Stomach (tissue), 9 donors: Measurements from ENCODE around the gene SCML1. TPM values are rescaled to one million over a fixed set of nuclear protein-coding genes. Genes with fewer than 3 reads are reported as not detected.

Experiments
- DNase-seq, 2 donors: peaks; one replicate each; pipeline versions ENCODE4 v3.0.0 to v3.0.0-alpha.2; 2013 to 2019
- H3K27ac ChIP-seq, 5 donors: fragments of 200-600 bp in 4 of 5; sonication (generic) in 4 of 5; one replicate each; pipeline ENCODE4 v1.5.1; 2013 to 2019; ENCODE audit warnings: mild to moderate bottlenecking in 1 of 5, moderate library complexity in 1 of 5
- H3K27me3 ChIP-seq, 3 donors: fragments of 200-600 bp; sonication (generic); one replicate each; pipeline ENCODE4 v1.5.1; 2017 to 2019; ENCODE audit warnings: mixed run types in 1 of 3
- H3K36me3 ChIP-seq, 4 donors: fragments of 200-600 bp; sonication (generic); 1 replicate in 3 of 4; 2 replicates in 1 of 4; pipeline ENCODE4 v1.5.1; 2016 to 2019
- H3K4me1 ChIP-seq, 4 donors: fragments of 200-600 bp; sonication (generic); one replicate each; pipeline ENCODE4 v1.5.1; 2016 to 2019
- H3K4me3 ChIP-seq, 4 donors: fragments of 200-600 bp; sonication (generic) in 3 of 4; one replicate each; pipeline ENCODE4 v1.5.1; 2016 to 2019; ENCODE audit warnings: mild to moderate bottlenecking in 1 of 4
- H3K9me3 ChIP-seq, 4 donors: fragments of 200-600 bp; sonication (generic); one replicate each; pipeline ENCODE4 v1.5.1; 2016 to 2019
- EP300 ChIP-seq: sonication (generic); formaldehyde crosslinking; IDR thresholded peaks from one replicate; pipeline ENCODE4 v1.6.1; 2017; ENCODE audit warnings: antibody characterized with exemption
- POLR2A ChIP-seq, 4 donors: fragments of 450-650 bp; IDR thresholded peaks; one replicate each; pipeline ENCODE4 v1.6.1; 2016; ENCODE audit warnings: antibody characterized with exemption in 4 of 4, control low read depth in 2 of 4, mild to moderate bottlenecking in 1 of 4, moderate library complexity in 1 of 4
- POLR2AphosphoS5 ChIP-seq, 3 donors: sonication (generic); formaldehyde crosslinking; IDR thresholded peaks; one replicate each; pipeline ENCODE4 v1.6.1; 2016; ENCODE audit warnings: antibody characterized with exemption in 3 of 3
- WGBS, 5 donors: extraction: QIAGEN DNeasy Blood & Tissue Kit in 3 of 5; methylation state at CpG; one replicate each; pipeline versions ENCODE4 v1.1.5 to v1.1.7; 2013 to 2018; 5-methylcytosine and 5-hydroxymethylcytosine counted together
- intact Hi-C: fragments of 100-400 bp; cut with DNase I; formaldehyde crosslinking; loops from one replicate; pipeline ENCODE4 v1.15.1; 2023; ENCODE audit warnings: low total_unique reads
- polyA plus RNA-seq, 3 donors: library from polyadenylated mRNA; stranded (reverse); fragments of 200-250 nt; gene quantifications; one replicate each; pipeline ENCODE4 v1.2.3, GENCODE V29; 2013
- total RNA-seq, 5 donors: library from RNA; depleted of rRNA; stranded (reverse); fragments of >200 nt; gene quantifications; one replicate each; pipeline versions ENCODE4 v1.1.0 to v1.2.3, GENCODE V29; 2014 to 2016
- TF ChIP-seq, protein P1 (sequence below), 7 experiments: fragments of 450-650 bp in 4 of 7; fragments of 200-600 bp in 3 of 7; sonication (generic) in 3 of 7; IDR thresholded peaks; one replicate each; pipeline ENCODE4 v1.5.1; 2016 to 2019; ENCODE audit warnings: antibody characterized with exemption in 7 of 7, control low read depth in 2 of 7, mild to moderate bottlenecking in 1 of 7
- donor health status: healthy with polysubstance abuse.
- donor health status: Bipolar disorder and iron deficiency.
- donor health status: healthy.

SCML1 gene
- total and polyA plus RNA-seq, 8 donors = 0.45 to 28.1 (median 12.3) TPM

- Histone ChIP-seq H3K27me3 (peaks cover 0 to 11% (median 0%) of the 10 kb centered on the region in 3 donors), H3K36me3 (no peaks in the 10 kb centered on the region), H3K4me3 (no peak overlapping the region), H3K27ac (no peak overlapping the region), H3K4me1 (peaks cover 0 to 10% (median 7%) of the 10 kb centered on the region in 4 donors), H3K9me3 (no peaks in the 10 kb centered on the region)
- intact Hi-C loops = no loop called here
- TF ChIP-seq POLR2A (IDR thresholded peaks at IDR 0.05) = no peak
- DNase-seq = no peak
- 64 to 75% (median 69%) methylated on average over 5 to 8 of the region's 8 CpGs for WGBS, 5 donors
Measured at GRCh38 chrX:17788956-17789562, 51.8 kb downstream of the SCML1 start.

GRCh38 chrX:17792826-17793225 lies 55.5 kb downstream of the SCML1 start:
- Histone ChIP-seq H3K27ac (no peak overlapping the region), H3K27me3 (peaks cover 0 to 6% (median 0%) of the 10 kb centered on the region in 3 donors), H3K36me3 (no peaks in the 10 kb centered on the region), H3K4me1 (peaks cover 0 to 10% (median 7%) of the 10 kb centered on the region in 4 donors), H3K4me3 (no peak overlapping the region), H3K9me3 (no peaks in the 10 kb centered on the region)
- no peak for TF ChIP-seq POLR2AphosphoS5 (IDR thresholded peaks at IDR 0.05)
- TF ChIP-seq, protein P1, sequence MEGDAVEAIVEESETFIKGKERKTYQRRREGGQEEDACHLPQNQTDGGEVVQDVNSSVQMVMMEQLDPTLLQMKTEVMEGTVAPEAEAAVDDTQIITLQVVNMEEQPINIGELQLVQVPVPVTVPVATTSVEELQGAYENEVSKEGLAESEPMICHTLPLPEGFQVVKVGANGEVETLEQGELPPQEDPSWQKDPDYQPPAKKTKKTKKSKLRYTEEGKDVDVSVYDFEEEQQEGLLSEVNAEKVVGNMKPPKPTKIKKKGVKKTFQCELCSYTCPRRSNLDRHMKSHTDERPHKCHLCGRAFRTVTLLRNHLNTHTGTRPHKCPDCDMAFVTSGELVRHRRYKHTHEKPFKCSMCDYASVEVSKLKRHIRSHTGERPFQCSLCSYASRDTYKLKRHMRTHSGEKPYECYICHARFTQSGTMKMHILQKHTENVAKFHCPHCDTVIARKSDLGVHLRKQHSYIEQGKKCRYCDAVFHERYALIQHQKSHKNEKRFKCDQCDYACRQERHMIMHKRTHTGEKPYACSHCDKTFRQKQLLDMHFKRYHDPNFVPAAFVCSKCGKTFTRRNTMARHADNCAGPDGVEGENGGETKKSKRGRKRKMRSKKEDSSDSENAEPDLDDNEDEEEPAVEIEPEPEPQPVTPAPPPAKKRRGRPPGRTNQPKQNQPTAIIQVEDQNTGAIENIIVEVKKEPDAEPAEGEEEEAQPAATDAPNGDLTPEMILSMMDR (IDR thresholded peaks at IDR 0.05) = no peak
- no peak for TF ChIP-seq POLR2A (IDR thresholded peaks at IDR 0.05)
- TF ChIP-seq EP300 = no peak
- intact Hi-C loops = no loop called here
- 35 to 61% (median 57%) methylated on average over 1 of the region's 1 CpG for WGBS, 5 donors
- DNase-seq = no peak

- H3K27me3 ChIP-seq = no peaks in the 10 kb centered on the region
- no peak overlapping the region for H3K27ac ChIP-seq
- peaks cover 0 to 16% (median 14%) of the 10 kb centered on the region in 4 donors for H3K36me3 ChIP-seq
- intact Hi-C loops = no loop called here
- no peaks in the 10 kb centered on the region for H3K9me3 ChIP-seq
- no peaks in the 10 kb centered on the region for H3K4me1 ChIP-seq
- DNase-seq = no peak
- 87 to 97% (median 95%) methylated on average over 4 of the region's 4 CpGs for WGBS, 5 donors
- no peak for TF ChIP-seq EP300
- TF ChIP-seq, protein P1 (IDR thresholded peaks at IDR 0.05) = no peak
- no peak for TF ChIP-seq POLR2AphosphoS5 (IDR thresholded peaks at IDR 0.05)
- no peak for TF ChIP-seq POLR2A (IDR thresholded peaks at IDR 0.05)
- H3K4me3 ChIP-seq = no peak overlapping the region
Measured at GRCh38 chrX:17798921-17799320, 61.6 kb downstream of the SCML1 start.

DNA sequence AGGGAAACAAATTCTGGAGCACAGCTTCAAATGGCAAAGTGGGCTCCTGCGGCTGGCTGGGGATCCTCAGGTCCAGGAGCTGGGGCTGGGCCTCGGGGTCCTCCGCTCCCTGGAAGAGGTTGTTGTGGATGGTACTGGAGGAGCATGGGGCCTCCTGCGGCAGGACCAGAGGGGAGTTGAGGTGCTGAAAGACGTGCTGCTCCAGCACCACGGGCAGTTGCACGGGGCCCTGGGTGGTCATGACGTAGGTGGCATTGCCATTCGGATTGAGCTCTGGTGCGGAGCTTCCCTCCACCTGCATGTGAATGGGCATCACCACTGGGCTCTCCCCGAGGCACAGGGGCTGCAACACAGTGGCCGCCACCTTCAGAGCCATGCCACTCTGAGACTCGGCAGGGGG lies 64.1 kb downstream of the SCML1 start:
- H3K27ac ChIP-seq = no peak overlapping the region
- no peaks in the 10 kb centered on the region for H3K9me3 ChIP-seq
- no peak overlapping the region for H3K4me3 ChIP-seq
- no peaks in the 10 kb centered on the region for H3K4me1 ChIP-seq
- 93 to 97% (median 96%) methylated on average over 10 to 13 of the region's 13 CpGs for WGBS, 5 donors
- peaks cover 0 to 16% (median 14%) of the 10 kb centered on the region in 4 donors for H3K36me3 ChIP-seq
- H3K27me3 ChIP-seq = no peaks in the 10 kb centered on the region
- DNase-seq = no peak
- intact Hi-C loops = no loop called here
- TF ChIP-seq, protein P1 (IDR thresholded peaks at IDR 0.05) = no peak
- TF ChIP-seq POLR2AphosphoS5 (IDR thresholded peaks at IDR 0.05) (no peak), POLR2A (IDR thresholded peaks at IDR 0.05) (no peak), EP300 (no peak)

GRCh38 chrX:17802756-17803155 lies 65.5 kb downstream of the SCML1 start:
- H3K9me3 ChIP-seq = no peaks in the 10 kb centered on the region
- 72 to 95% (median 91%) methylated on average over 6 to 7 of the region's 7 CpGs for WGBS, 5 donors

More at GRCh38 chrX:17802756-17803155, 65.5 kb downstream of the SCML1 start:
- H3K27me3 ChIP-seq = no peaks in the 10 kb centered on the region
- H3K27ac ChIP-seq = no peak overlapping the region
- peaks cover 0 to 16% (median 14%) of the 10 kb centered on the region in 4 donors for H3K36me3 ChIP-seq
- peak in 1 of 2 donors; percentile 29 for DNase-seq
- H3K4me1 ChIP-seq = no peaks in the 10 kb centered on the region
- H3K4me3 ChIP-seq = no peak overlapping the region
- intact Hi-C loops = no loop called here
- TF ChIP-seq EP300 (no peak), POLR2A (IDR thresholded peaks at IDR 0.05) (no peak), POLR2AphosphoS5 (IDR thresholded peaks at IDR 0.05) (no peak)
- TF ChIP-seq, protein P1 (IDR thresholded peaks at IDR 0.05) = no peak
